RWPE2 (cell line): ENCODE results near the gene FAM13C.

ENCODE experiments used
- ATAC-seq: fragments of 200-7000 bp; cut with Tn5 transposase; 3 replicates; pipeline ENCODE4 v1.9.1; 2021; ENCODE audit warnings: low read depth
- DNase-seq: peaks from one replicate; pipeline ENCODE4 v3.0.0-alpha.2; 2020; ENCODE audit warnings: low spot score
- H3K27ac ChIP-seq: fragments of 450-650 bp; 2 replicates; pipeline ENCODE4 v1.5.1; 2017; ENCODE audit warnings: mild to moderate bottlenecking; ENCODE audit not compliant: poor library complexity, severe bottlenecking
- H3K27me3 ChIP-seq: fragments of 250-450 bp; sonication (Bioruptor Pico); 2 replicates; pipeline ENCODE4 v1.5.1; 2021; ENCODE audit warnings: mild to moderate bottlenecking, moderate library complexity; ENCODE audit not compliant: insufficient read depth, poor library complexity, severe bottlenecking
- H3K36me3 ChIP-seq: fragments of 250-450 bp; sonication (Bioruptor Pico); 2 replicates; pipeline ENCODE4 v1.5.1; 2020; ENCODE audit warnings: low read depth, mild to moderate bottlenecking, moderate library complexity
- H3K4me1 ChIP-seq: fragments of 250-450 bp; sonication (Bioruptor Pico); 2 replicates; pipeline ENCODE4 v1.5.1; 2021; ENCODE audit warnings: mild to moderate bottlenecking, moderate library complexity; ENCODE audit not compliant: insufficient read depth, poor library complexity, severe bottlenecking
- H3K4me3 ChIP-seq: fragments of 250-450 bp; sonication (Bioruptor Pico); 2 replicates; pipeline ENCODE4 v1.5.1; 2021; ENCODE audit warnings: mild to moderate bottlenecking, moderate library complexity; ENCODE audit not compliant: severe bottlenecking
- H3K9me3 ChIP-seq: fragments of 250-450 bp; sonication (Bioruptor Pico); 2 replicates; pipeline ENCODE4 v1.5.1; 2021; ENCODE audit warnings: mild to moderate bottlenecking, moderate library complexity; ENCODE audit not compliant: severe bottlenecking
- CTCF ChIP-seq: fragments of 450-650 bp; IDR thresholded peaks from one replicate; pipeline ENCODE4 v1.5.1; 2017; ENCODE audit warnings: mild to moderate bottlenecking, moderate library complexity; ENCODE audit not compliant: poor library complexity, severe bottlenecking

FAM13C gene

GRCh38 chr10:59335497-59335896, 26.9 kb downstream of the FAM13C start:
- Histone ChIP-seq H3K4me3 (no peak overlapping the region), H3K27ac (no peak overlapping the region), H3K4me1 (peaks cover 11% of the 10 kb centered on the region), H3K27me3 (no peaks in the 10 kb centered on the region), H3K36me3 (no peaks in the 10 kb centered on the region), H3K9me3 (no peaks in the 10 kb centered on the region)
- no peak for DNase-seq
- ATAC-seq, result no peak
- TF ChIP-seq CTCF, result no peak

DNA sequence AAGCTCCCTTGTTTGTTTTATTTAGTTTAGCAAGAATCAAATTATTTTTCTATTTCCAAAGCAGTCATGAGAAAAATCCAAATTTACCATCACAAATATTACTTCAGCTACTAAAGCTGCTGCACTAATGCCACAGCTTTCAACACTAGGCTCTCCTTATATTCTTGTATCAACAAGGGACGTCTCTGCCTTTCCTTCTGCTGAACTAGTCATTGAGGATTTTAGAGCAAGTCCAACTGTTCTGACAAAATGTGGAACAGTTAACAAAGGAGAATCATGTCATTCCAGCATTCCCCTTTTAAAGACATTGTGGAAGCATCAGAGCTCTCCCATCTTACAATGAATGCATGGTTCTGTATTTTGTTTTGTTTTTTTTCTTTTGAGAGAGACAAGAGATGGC, 28.6 kb downstream of the FAM13C start:
- H3K36me3 ChIP-seq, result no peaks in the 10 kb centered on the region
- no peaks in the 10 kb centered on the region for H3K27me3 ChIP-seq
- no peak overlapping the region for H3K4me3 ChIP-seq
- H3K4me1 ChIP-seq, result peaks cover 11% of the 10 kb centered on the region
- ATAC-seq (no peak), DNase-seq (no peak)
- TF ChIP-seq CTCF, result no peak
- no peaks in the 10 kb centered on the region for H3K9me3 ChIP-seq
- no peak overlapping the region for H3K27ac ChIP-seq

GRCh38 chr10:59332581-59332980, 29.8 kb downstream of the FAM13C start:
- ATAC-seq, result no peak
- no peaks in the 10 kb centered on the region for H3K9me3 ChIP-seq
- no peak overlapping the region for H3K4me3 ChIP-seq
- H3K4me1 ChIP-seq, result peaks cover 11% of the 10 kb centered on the region
- DNase-seq, result no peak
- H3K27ac ChIP-seq, result no peak overlapping the region
- TF ChIP-seq CTCF, result no peak
- no peaks in the 10 kb centered on the region for H3K36me3 ChIP-seq
- no peaks in the 10 kb centered on the region for H3K27me3 ChIP-seq

DNA sequence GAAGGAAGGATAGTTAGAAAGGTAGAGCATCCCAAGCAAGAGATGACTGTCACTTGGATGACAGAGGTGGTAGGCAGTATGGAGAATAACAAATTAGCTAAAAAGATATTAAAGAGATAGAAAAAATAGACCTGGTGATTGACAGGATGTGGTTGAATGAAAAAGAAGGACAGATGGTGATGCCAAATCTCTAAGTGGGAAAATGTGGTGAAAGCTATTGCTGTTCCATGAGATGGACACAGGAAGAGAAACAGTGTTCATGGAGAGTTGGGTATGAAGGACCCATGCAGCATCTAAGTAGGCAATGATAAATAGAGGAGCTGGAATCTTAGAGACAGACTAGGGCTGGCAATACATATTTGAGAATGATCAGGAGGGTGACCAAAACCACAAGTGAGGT, 30.7 kb downstream of the FAM13C start:
- DNase-seq (no peak), ATAC-seq (no peak)
- Histone ChIP-seq H3K27me3 (no peaks in the 10 kb centered on the region), H3K4me1 (peaks cover 3% of the 10 kb centered on the region), H3K27ac (no peak overlapping the region), H3K36me3 (no peaks in the 10 kb centered on the region), H3K4me3 (no peak overlapping the region), H3K9me3 (no peaks in the 10 kb centered on the region)
- TF ChIP-seq CTCF, result no peak

DNA sequence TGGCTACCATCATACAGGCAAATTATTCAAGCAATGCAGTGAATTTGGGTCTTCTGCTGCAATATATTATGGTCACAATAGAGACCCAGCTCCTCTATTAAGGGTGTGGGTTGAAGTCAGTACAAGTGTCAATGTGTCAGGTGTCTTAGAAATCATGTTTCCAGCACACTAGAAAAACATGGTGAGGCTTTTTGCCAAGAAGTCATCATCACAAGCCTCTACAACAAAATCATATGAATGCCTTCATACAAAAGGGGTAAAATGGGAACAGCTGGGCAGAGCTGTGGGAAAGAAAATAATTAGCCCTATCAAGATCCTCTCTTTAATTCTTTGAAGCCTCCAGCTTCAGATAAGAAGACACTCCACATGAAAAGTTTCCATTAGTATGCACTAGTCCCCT, 37.2 kb downstream of the FAM13C start:
- DNase-seq, result no peak
- no peaks in the 10 kb centered on the region for H3K9me3 ChIP-seq
- no peak for TF ChIP-seq CTCF
- H3K36me3 ChIP-seq, result no peaks in the 10 kb centered on the region
- H3K4me1 ChIP-seq, result no peaks in the 10 kb centered on the region
- H3K4me3 ChIP-seq, result no peak overlapping the region
- ATAC-seq, result no peak
- H3K27ac ChIP-seq, result no peak overlapping the region
- H3K27me3 ChIP-seq, result no peaks in the 10 kb centered on the region
